ENCODE data around the gene PIEZO2. TPM values are rescaled to one million over a fixed set of nuclear protein-coding genes. Genes with fewer than 3 reads are reported as not detected.

The PIEZO2 gene
- total RNA-seq, 1 experiment from 2014 or later, result 0.11 TPM

Small RNAs within 50 kb of the gene (microRNA-seq; reads per million reads assigned to microRNA genes)
- not detected for gene MIR6788
